AG10803 (cell line): ENCODE data around the gene MYO7B.

Experiments
- DNase-seq: peaks from one replicate; pipeline ENCODE4 v3.0.0; 2010; ENCODE audit warnings: low read depth
- H3K4me3 ChIP-seq: 2 replicates; pipeline ENCODE4 v1.5.1; 2011; ENCODE audit warnings: mild to moderate bottlenecking, low read length, control low read depth
- CTCF ChIP-seq: conservative IDR thresholded peaks from 2 replicates; pipeline ENCODE4 v1.5.1; 2011; ENCODE audit warnings: mild to moderate bottlenecking, low read length, control low read depth, inconsistent platforms

The MYO7B gene

DNA sequence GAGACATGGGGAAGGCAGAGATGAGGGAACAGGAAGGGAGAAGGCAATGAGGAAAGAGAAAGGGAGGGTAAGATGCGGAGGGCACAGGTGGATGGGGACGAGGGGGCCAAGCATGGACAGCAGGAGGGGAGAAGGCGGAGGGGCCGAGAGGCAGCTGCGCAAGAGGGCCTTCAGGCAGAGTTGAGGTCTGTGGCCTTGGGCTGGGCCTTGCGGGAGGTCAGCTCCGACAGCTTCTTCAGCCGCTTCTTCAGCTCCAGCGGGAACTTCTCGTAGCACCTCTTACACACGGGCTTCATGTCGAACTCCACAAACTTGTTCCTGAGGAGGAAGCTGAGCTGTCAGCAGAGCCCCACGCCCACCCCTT lies 103.6 kb downstream of the MYO7B start:
- no peak overlapping the region for H3K4me3 ChIP-seq
- DNase-seq: no peak
- TF ChIP-seq CTCF: no peak

DNA sequence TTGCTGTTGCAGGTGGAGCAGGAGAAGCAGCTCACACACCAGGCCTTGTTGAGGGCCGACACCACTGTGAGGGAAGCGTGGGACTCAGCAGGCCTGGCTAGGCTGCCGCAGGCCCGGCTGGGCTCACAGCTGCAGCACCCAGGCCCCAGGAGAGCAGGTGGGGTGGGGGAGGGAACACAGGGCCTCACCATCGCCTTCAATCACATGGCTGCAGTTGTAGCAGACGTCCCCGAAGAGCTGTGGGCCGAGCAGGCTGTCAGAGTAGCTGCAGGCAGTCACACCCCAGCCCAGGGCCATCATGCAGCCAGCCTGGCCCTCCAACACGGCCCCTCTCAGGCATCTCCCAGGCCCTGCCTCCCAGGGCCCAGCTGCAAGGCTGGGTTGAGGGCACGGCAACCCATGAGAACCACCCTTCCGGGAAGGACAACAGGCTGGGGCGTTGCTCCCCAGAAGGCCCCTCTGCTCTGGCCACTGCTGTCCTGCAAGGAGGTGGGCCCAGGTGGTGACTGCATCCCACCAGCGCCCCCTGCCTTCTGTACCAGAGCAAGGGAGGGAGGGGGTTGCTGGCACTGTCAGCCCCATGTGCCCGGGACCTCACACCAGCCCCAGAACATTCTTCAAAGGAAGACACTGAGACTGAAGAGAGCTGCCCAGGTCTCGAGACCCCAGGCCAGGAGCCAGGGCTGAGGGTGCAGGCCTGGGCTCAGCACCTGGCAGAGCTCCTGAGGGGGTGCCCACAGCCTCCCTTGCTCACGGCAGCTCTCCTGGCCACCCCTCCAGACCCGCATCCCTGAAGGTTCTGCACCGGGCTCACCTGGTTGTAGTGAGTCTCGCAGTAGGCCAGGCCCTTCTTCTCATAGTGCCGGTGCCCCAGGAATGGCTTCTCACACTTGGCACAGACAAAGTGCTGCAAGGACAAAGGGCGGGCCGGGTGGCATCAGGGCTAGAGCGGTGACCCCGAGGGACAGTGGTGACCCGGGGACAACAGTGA lies 104.9 kb downstream of the MYO7B start:
- DNase-seq: no peak
- no peak overlapping the region for H3K4me3 ChIP-seq
- TF ChIP-seq CTCF: peak; percentile 18

- H3K4me3 ChIP-seq: no peak overlapping the region
- no peak for TF ChIP-seq CTCF
- DNase-seq: no peak
These were observed 105.7 kb downstream of the MYO7B start for GRCh38 chr2:127641133-127641532.

DNA sequence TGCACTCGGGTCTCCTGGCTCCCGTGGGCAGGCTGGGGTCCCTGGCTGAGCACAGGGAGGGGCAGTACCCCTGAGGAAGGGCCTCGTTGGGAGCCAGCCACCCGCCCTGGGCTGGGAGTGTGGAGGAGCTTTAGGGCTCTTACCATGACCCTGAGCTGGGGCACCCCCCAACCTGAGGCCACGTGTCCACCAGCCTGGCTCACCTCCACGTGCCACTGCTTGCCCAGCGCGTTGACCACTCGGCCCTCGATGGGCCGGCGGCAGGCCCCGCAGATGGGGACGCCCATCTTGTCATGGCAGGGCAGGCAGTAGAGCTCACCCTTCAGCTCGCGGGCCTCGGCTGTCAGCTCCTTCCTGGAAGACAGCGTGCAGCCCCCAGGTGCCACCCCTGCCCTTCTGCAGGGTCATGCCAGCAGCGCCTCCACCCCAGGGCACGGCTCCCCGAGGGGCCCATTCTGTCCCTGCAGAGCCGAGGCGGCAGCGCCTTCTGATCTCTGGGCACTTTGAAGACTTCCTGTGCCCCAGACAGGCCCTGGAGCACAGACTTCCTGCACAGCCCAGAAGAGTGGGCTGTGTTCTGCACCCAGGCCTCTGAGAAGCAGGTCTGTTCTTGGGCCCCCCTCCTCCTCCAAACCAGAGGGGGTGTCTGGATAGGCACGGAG lies 106.5 kb downstream of the MYO7B start:
- no peak overlapping the region for H3K4me3 ChIP-seq
- no peak for DNase-seq
- TF ChIP-seq CTCF: no peak

DNA sequence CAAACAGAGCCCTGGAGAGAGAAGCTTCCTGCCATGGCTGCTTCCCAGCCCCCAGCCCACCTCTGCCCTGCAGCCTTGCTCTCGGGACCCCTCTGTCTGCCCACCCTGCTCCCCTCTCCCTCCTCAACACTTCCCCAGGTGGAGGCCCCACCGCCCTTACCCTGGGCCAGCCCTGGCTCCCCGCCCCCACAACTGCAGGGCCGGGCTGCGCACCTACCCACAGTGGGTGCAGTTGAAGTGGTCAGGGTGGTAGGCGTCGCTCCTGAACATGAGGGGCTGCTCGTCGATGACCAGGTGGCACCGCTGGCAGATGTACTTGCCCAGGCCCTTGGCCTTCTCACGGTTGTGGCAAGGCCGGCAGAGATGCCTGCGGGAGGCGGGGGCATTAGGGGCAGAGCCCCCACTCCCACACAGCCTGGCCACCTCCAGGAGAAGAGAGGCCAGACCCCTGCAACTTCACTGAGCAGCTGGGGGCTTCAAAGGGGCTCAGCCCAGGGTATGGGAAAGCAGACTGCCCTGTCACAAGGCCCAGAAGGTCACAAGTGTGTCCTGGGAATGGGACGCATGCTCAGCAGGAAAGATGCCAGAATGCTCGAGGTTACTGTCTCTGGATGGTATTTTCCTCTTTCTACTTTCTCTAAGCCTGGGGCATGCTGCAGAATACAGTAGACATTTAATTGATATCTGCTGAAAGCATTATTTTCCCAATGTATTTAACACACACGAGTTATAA lies 107.4 kb downstream of the MYO7B start:
- no peak overlapping the region for H3K4me3 ChIP-seq
- no peak for TF ChIP-seq CTCF
- no peak for DNase-seq

GRCh38 chr2:127643439-127644065 lies 108.1 kb downstream of the MYO7B start:
- no peak for DNase-seq
- no peak overlapping the region for H3K4me3 ChIP-seq
- TF ChIP-seq CTCF: no peak
